ENCODE results near the gene ZNF574.

The ZNF574 gene

DNA sequence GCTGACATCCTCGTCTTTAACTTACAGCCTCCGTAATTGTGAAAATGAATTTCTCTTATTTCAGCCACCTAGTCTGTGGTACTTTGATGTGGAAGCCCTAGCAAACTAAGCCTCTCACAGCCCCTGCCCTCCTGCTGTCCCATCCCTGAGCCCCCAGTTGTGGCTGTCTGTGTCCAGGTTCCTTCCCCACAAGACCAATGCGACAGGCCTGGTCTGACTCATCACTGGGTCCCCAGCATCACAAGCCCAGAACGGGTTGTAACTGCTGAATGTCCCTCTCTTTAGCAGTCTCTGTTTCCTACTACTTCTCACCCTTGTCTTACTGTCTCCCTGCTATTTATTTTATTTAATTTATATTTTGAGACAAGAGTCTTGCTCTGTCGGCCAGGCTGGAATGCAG, 50.6 kb downstream of the ZNF574 start:
- DNase-seq (ENCODE audit: low read depth), result no peak

DNA sequence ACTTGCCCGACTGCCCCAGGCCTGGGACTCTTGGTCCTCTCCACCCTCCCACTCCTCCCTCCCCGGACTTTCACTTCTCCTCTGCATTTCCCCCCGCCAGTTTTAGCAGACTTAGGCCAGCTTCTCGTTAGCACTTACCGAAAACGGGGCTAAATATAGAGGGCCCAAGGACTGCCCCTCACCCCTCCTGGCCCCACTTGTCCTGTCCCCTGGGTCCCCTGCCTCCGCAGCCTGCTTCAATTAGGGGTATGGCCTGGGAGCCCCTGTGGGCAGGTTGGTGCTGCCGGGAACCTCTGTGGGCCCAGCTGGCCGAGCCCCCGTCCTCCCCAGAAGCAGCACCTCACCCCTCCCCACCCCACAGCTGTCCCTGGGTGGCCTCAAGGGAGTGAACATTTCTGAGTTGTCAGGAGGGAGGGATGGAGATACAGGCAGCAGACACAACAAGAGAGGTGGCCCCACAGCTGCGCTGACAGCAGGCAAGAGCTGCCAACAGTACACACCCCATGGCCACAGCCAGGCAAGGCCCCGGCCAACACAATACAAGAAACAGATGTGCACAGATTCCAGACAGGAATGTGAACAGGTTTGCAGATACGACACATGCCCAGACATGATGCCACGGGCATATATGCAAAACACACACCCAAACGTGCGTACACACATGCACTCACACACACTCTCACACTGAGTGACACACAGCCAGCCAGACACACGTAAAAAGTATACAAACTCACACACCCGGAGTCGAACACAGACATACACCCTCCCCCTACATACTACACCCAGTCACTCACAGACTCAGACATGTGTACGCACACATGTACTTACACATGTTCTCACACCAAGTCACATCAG, 53.7 kb downstream of the ZNF574 start:
- no peak for DNase-seq (ENCODE audit: low read depth)

DNA sequence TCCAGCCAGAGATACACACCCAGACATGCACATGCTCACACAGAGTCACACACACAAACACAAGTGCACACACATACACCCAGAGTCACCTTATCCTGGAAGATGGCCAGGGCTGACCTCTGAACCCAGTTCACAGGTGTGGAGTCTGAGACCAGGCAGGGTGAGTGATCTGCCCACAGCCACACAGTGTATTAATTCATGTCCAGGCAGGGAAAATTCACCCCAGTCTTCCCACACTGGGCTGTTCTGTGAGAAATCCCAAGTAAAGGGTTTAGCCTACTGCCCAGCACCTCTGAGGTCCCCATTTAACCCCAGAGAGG, 54.2 kb downstream of the ZNF574 start:
- DNase-seq (ENCODE audit: low read depth), result no peak

All from T-helper 22 cell (primary cell).